H1 (cell line): ENCODE results near the gene ENO4. TPM values are rescaled to one million over a fixed set of nuclear protein-coding genes. Genes with fewer than 3 reads are reported as not detected.

Source experiments
- CTCF ChIA-PET: fragments of 300-600 bp; sonication (Branson Sonifier 250); formaldehyde crosslinking; loops from one replicate; lab custom pipeline; 2021; ENCODE audit not compliant: partially characterized antibody; lab: Charles Lee
- POLR2A ChIA-PET: fragments of 300-600 bp; sonication (Branson Sonifier 250); formaldehyde crosslinking; loops from one replicate; lab custom pipeline; 2021; ENCODE audit warnings: inconsistent platforms; ENCODE audit not compliant: partially characterized antibody; lab: Charles Lee
- DNase-seq, 2 experiments: peaks; one replicate each; pipeline versions ENCODE4 v3.0.0 to v3.0.0-alpha.2; 2010 to 2022; ENCODE audit warnings: low spot score in 2 of 2, low read depth in 1 of 2, mixed read lengths in 1 of 2
- FAIRE-seq: peaks from 2 replicates; lab custom pipeline; 2011; peaks lifted over from hg19 to GRCh38; lab: Jason Lieb, UNC
- H2AFZ ChIP-seq: 2 replicates; pipeline ENCODE4 v1.8.1; 2012; ENCODE audit warnings: low read length, inconsistent platforms
- H2AK5ac ChIP-seq: 2 replicates; pipeline ENCODE4 v1.6.1; 2013; ENCODE audit warnings: low read depth, low read length
- H2BK120ac ChIP-seq: replicated peaks from 2 replicates; pipeline ENCODE3; 2013; ENCODE audit warnings: low read depth, low read length, inconsistent platforms
- H2BK12ac ChIP-seq: 2 replicates; pipeline ENCODE4 v1.6.1; 2013; ENCODE audit warnings: low read depth, low read length
- H2BK15ac ChIP-seq: 2 replicates; pipeline ENCODE4 v1.6.1; 2013; ENCODE audit warnings: low read length
- H2BK20ac ChIP-seq: 2 replicates; pipeline ENCODE4 v1.6.1; 2013; ENCODE audit warnings: low read length
- H2BK5ac ChIP-seq: 2 replicates; pipeline ENCODE4 v1.6.1; 2013; ENCODE audit warnings: low read depth, low read length
- H3K14ac ChIP-seq: 2 replicates; pipeline ENCODE4 v1.6.1; 2013; ENCODE audit warnings: inconsistent platforms; ENCODE audit not compliant: insufficient read length
- H3K18ac ChIP-seq: 2 replicates; pipeline ENCODE4 v1.6.1; 2013; ENCODE audit warnings: low read length; ENCODE audit errors: extremely low read depth
- H3K23ac ChIP-seq: 2 replicates; pipeline ENCODE4 v1.6.1; 2013; ENCODE audit warnings: inconsistent platforms; ENCODE audit not compliant: insufficient read length
- H3K23me2 ChIP-seq: 2 replicates; pipeline ENCODE4 v1.6.1; 2013; ENCODE audit warnings: low read depth, low read length
- H3K27ac ChIP-seq: 2 replicates; pipeline ENCODE4 v1.6.1; 2011; ENCODE audit warnings: low read depth, low read length, inconsistent platforms
- H3K27me3 ChIP-seq, 4 experiments: replicated peaks in 1 of 4; 1 replicate in 1 of 4; 2 replicates in 3 of 4; pipeline versions ENCODE4 v1.6.1 to v1.8.1; 2011 to 2013; ENCODE audit warnings: low read length in 3 of 4, mild to moderate bottlenecking in 3 of 4, inconsistent platforms in 2 of 4, mixed read lengths in 2 of 4, moderate library complexity in 1 of 4; ENCODE audit not compliant: control insufficient read depth in 3 of 4, insufficient read depth in 3 of 4; ENCODE audit errors: extremely low read depth in 1 of 4
- H3K36me3 ChIP-seq, 4 experiments: 2 replicates each; pipeline versions ENCODE4 v1.6.1 to v1.8.1; 2011 to 2013; ENCODE audit warnings: mild to moderate bottlenecking in 4 of 4, low read length in 3 of 4, moderate library complexity in 2 of 4, control low read depth in 1 of 4, inconsistent platforms in 1 of 4; ENCODE audit not compliant: insufficient read depth in 4 of 4, control insufficient read depth in 2 of 4
- H3K4ac ChIP-seq: replicated peaks from 2 replicates; pipeline ENCODE3; 2013; ENCODE audit warnings: low read length, low read depth, mixed read lengths, inconsistent platforms; ENCODE audit not compliant: insufficient read length
- H3K4me1 ChIP-seq, 4 experiments: replicated peaks in 1 of 4; 1 replicate in 1 of 4; 2 replicates in 3 of 4; pipeline versions ENCODE4 v1.6.1 to v1.8.1; 2011 to 2013; ENCODE audit warnings: low read length in 3 of 4, inconsistent platforms in 2 of 4, mixed read lengths in 1 of 4; ENCODE audit not compliant: insufficient read depth in 4 of 4, control insufficient read depth in 3 of 4
- H3K4me2 ChIP-seq, 2 experiments: 2 replicates each; pipeline versions ENCODE4 v1.6.1 to v1.8.1; 2011 to 2013; ENCODE audit warnings: low read depth in 2 of 2, low read length in 2 of 2, control low read depth in 1 of 2, inconsistent platforms in 1 of 2, mild to moderate bottlenecking in 1 of 2; ENCODE audit not compliant: insufficient read depth in 1 of 2
- H3K4me3 ChIP-seq, 4 experiments: fragments of 200-600, 300-600 bp in 1 of 4; sonication (generic), shearing (Covaris generic), sonication (Bioruptor Twin) in 1 of 4; 2 replicates each; pipeline versions ENCODE4 v1.5.1 to v1.8.1; 2011 to 2016; ENCODE audit warnings: low read length in 4 of 4, low read depth in 3 of 4, control low read depth in 2 of 4, inconsistent platforms in 2 of 4, mild to moderate bottlenecking in 2 of 4, mixed read lengths in 1 of 4, moderate library complexity in 1 of 4; ENCODE audit not compliant: insufficient read depth in 2 of 4; ENCODE audit errors: extremely low read depth in 1 of 4
- H3K56ac ChIP-seq: replicated peaks from 2 replicates; pipeline ENCODE3; 2013; ENCODE audit warnings: low read depth, mild to moderate bottlenecking, mixed read lengths, low read length, inconsistent platforms; ENCODE audit not compliant: insufficient read length
- H3K79me1 ChIP-seq: 2 replicates; pipeline ENCODE4 v1.6.1; 2013; ENCODE audit warnings: low read depth, low read length, control low read depth
- H3K79me2 ChIP-seq, 2 experiments: 2 replicates each; pipeline versions ENCODE4 v1.6.1 to v1.8.1; 2012 to 2013; ENCODE audit warnings: low read length in 2 of 2, mild to moderate bottlenecking in 2 of 2, inconsistent platforms in 1 of 2; ENCODE audit not compliant: insufficient read depth in 2 of 2, control insufficient read depth in 1 of 2
- H3K9ac ChIP-seq, 4 experiments: replicated peaks in 1 of 4; 1 replicate in 1 of 4; 2 replicates in 3 of 4; pipeline versions ENCODE4 v1.6.1 to v1.8.1; 2011 to 2013; ENCODE audit warnings: low read depth in 3 of 4, low read length in 3 of 4, control low read depth in 2 of 4, mild to moderate bottlenecking in 2 of 4, moderate library complexity in 2 of 4, inconsistent platforms in 1 of 4; ENCODE audit errors: extremely low read depth in 1 of 4
- H3K9me3 ChIP-seq, 2 experiments: 2 replicates each; pipeline versions ENCODE4 v1.6.1 to v1.8.1; 2012 to 2013; ENCODE audit warnings: mild to moderate bottlenecking in 2 of 2, moderate library complexity in 2 of 2, control low read depth in 1 of 2, inconsistent platforms in 1 of 2, low read depth in 1 of 2, low read length in 1 of 2, mixed read lengths in 1 of 2; ENCODE audit not compliant: insufficient read depth in 2 of 2
- H4K20me1 ChIP-seq, 2 experiments: replicated peaks in 1 of 2; 2 replicates each; pipeline versions ENCODE3 to v1.8.1; 2011 to 2013; ENCODE audit warnings: inconsistent platforms in 2 of 2, low read length in 2 of 2, mild to moderate bottlenecking in 1 of 2; ENCODE audit not compliant: insufficient read depth in 2 of 2, control insufficient read depth in 1 of 2
- H4K5ac ChIP-seq: 2 replicates; pipeline ENCODE4 v1.6.1; 2013; ENCODE audit warnings: low read length, low read depth, mixed read lengths, inconsistent platforms; ENCODE audit not compliant: insufficient read length
- H4K8ac ChIP-seq: 2 replicates; pipeline ENCODE4 v1.8.0; 2013; ENCODE audit warnings: mild to moderate bottlenecking, moderate library complexity, low read length, inconsistent platforms; ENCODE audit not compliant: insufficient read depth; ENCODE audit errors: extremely low read depth
- H4K91ac ChIP-seq: replicated peaks from 2 replicates; pipeline ENCODE3; 2013; ENCODE audit warnings: low read length, mixed read lengths, inconsistent platforms; ENCODE audit not compliant: insufficient read length
- ASH2L ChIP-seq: fragments of 200-600, 300-600 bp; sonication (generic); IDR thresholded peaks from one replicate; pipeline ENCODE4 v1.7.1; 2017; ENCODE audit warnings: low read length
- SP2 ChIP-seq: IDR thresholded peaks from 2 replicates; pipeline ENCODE4 v1.6.1; 2012; ENCODE audit warnings: mild to moderate bottlenecking, low read length, inconsistent platforms
- YY1 ChIP-seq: IDR thresholded peaks from 2 replicates; pipeline ENCODE4 v1.6.1; 2011; ENCODE audit warnings: low read depth, mild to moderate bottlenecking, low read length
- ZNF274 ChIP-seq: IDR thresholded peaks from 2 replicates; pipeline ENCODE4 v1.7.0; 2012; ENCODE audit warnings: low read length, borderline replicate concordance; ENCODE audit errors: extremely low read depth
- WGBS, 2 experiments: shearing (Covaris generic) in 1 of 2; methylation state at CpG; one replicate each; pipeline versions ENCODE4 v1.1.6 to v1.1.7; 2013 to 2015; ENCODE audit warnings: low lambda C conversion rate in 2 of 2, mixed read lengths in 2 of 2, inconsistent platforms in 1 of 2, low coverage in 1 of 2, missing lambda C conversion rate in 1 of 2; ENCODE audit not compliant: insufficient replicate concordance in 2 of 2, insufficient coverage in 1 of 2, insufficient read length in 1 of 2; ENCODE audit errors: extremely low coverage in 1 of 2, missing lambda C conversion rate in 1 of 2; 5-methylcytosine and 5-hydroxymethylcytosine counted together
- polyA plus RNA-seq, 7 experiments: library from polyadenylated mRNA; depleted of rRNA in 3 of 7; stranded (reverse) in 5 of 7; unstranded in 2 of 7; fragments of >200 nt in 5 of 7; fragments of 200-250 nt in 2 of 7; gene quantifications; 1 replicate in 5 of 7; 2 replicates in 1 of 7; 4 replicates in 1 of 7; pipeline versions ENCODE4 v1.2.1 to v1.2.3, GENCODE V29; 2011 to 2013; ENCODE audit warnings: missing spikeins in 2 of 7, mixed read lengths in 2 of 7
- total RNA-seq: library from RNA; stranded (reverse); fragmentation: NEBNext Ultra II Directional; extraction: Animal tissue kit (Norgen Biotek cat#: 25700); gene quantifications from 2 replicates; pipeline ENCODE4 v1.2.1, GENCODE V29; 2021

Gene ENO4
- total and polyA plus RNA-seq, 2 of the 8 experiments (the other 6 are each of a cell fraction or from before 2014, with no cell fraction given): 0.77 TPM; not detected in 1

DNA sequence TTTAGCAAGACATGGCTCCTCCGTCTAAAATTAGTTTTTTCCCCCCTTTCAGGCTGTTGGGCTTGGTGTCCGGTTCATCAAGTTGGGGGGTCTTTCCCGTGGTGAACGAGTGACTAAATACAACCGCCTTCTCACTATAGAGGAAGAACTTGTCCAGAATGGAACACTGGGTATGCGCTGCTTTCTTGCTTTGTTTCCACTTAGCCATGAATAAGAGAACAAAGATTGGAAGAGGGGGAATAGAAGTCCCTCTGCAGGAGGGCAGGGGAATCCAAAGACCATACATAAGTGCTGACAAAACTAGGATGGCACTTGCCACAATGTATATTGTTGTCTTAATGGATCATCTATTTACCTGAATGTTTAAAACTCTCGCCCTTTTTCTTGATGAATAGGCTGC is 30.5 kb downstream of the ENO4 start:
- Histone ChIP-seq H3K79me2 (no peaks in the 10 kb centered on the region), H3K4ac (no peak overlapping the region), H2BK5ac (no peak overlapping the region), H4K91ac (no peak overlapping the region), H3K27me3 (no peaks in the 10 kb centered on the region), H3K4me1 (peaks cover 0 to 3% (median 2%) of the 10 kb centered on the region in 4 experiments; a peak in 2 of 7 replicates), H3K79me1 (no peaks in the 10 kb centered on the region), H3K36me3 (no peaks in the 10 kb centered on the region), H3K27ac (no peak overlapping the region), H2AFZ (no peak overlapping the region), H3K23ac (no peak overlapping the region), H3K14ac (no peak overlapping the region), H3K4me2 (peak overlapping the region in 1 of 2 experiments; percentile 6; a peak in 1 of 4 replicates), H2BK12ac (no peak overlapping the region), H3K4me3 (no peak overlapping the region), H3K23me2 (no peaks in the 10 kb centered on the region), H3K18ac (no peak overlapping the region), H2BK15ac (no peak overlapping the region), H4K20me1 (no peaks in the 10 kb centered on the region), H2BK120ac (no peak overlapping the region), H2AK5ac (no peak overlapping the region), H4K5ac (no peak overlapping the region), H3K9ac (no peak overlapping the region), H4K8ac (no peak overlapping the region), H3K9me3 (no peaks in the 10 kb centered on the region; a peak in 1 of 4 replicates), H2BK20ac (no peak overlapping the region), H3K56ac (no peak overlapping the region)
- ChIA-PET CTCF (no interaction called here), POLR2A (no interaction called here)
- 76% methylated on average over 7 of the region's 7 CpGs; no CpG with 5 or more reads in 1 of the 2 experiments for WGBS, 2 experiments
- DNase-seq: no peak
- FAIRE-seq: no peak
- TF ChIP-seq ASH2L (no peak), YY1 (no peak), SP2 (no peak), ZNF274 (no peak)
